DLD1 (cell line): ENCODE measurements around the gene AHI1.
"Not testable (repeated sequence)": the region's sequence is repeated elsewhere in the genome, so short reads cannot be mapped to it uniquely, and the experiment has no call there.

Experiments
- in situ Hi-C: cut with HindIII; loops from 2 replicates; pipeline ENCODE4 v1.10.0; 2017; ENCODE audit warnings: low sequenced_read_pairs

AHI1 gene

DNA sequence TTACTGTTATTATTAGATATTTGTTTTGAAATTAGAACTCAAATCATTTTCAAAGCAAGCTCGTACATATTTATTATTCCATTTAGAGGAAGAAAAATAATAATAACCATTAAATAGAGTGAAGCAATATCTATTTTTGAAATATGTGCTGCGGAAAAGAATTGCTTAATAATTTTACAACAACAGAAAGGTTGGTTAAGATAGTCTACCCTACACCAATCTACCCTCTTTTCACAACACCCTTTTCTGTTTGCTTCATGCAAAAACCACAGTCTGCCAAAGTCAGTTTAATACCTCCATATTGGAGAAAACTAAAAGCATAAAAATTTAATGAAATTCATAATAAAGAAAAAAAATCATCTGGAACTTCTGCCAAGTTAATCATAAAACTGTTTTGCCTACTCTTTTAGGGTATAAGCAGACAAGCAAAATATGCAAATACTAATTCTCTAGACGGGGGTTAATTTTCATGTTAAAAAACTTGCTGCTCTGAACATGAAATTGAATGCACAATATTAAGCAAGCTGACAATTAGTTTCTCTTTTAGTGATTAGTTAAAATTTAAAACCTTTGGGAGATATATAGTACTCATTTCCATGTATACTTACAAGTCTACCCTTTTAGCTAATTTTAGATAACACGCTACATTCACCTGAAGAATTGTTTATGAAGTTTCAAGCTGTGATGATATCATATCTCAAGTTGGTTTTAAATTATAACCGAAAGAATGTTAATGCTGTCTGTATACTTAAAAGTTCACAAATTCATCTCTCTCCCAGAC is 100.2 kb downstream of the AHI1 start:
- in situ Hi-C loops = no loop called here

DNA sequence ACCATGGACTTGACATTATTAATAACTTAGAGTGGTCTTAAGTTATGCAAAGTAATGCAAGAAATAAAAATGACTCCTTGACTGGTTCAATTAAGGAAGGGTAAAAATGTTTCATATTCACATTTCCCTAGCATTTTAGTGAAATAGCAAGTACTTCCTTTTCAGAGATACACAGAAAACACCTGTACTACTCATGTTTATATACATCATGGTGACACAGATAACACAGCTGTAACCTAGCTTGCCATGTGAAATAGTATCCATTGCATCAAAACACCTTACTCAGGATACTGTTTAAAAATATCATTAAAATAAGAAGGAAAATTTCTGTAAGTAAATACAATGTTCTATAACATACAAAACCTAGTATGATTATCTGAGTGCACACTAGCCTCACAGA is 102.4 kb downstream of the AHI1 start:
- in situ Hi-C loops = no loop called here

DNA sequence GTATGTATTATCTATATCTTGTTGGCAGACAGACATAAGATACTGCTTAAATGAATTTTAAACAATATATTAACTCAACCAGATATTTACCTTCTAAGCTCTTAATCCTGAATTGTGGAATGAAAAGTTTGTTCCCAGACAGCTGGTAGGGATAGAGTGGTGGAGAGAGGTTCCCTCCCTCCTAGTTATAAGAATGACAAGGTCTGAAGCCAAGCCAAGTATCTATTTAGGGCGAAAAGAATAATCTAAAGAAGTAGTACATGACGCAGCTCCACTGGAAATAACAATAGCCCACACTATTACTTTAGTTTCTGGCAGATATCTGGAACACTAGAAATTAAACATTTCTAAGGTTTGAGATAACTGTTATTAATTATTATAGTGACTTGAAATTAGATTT is 104.3 kb downstream of the AHI1 start:
- in situ Hi-C loops = no loop called here

DNA sequence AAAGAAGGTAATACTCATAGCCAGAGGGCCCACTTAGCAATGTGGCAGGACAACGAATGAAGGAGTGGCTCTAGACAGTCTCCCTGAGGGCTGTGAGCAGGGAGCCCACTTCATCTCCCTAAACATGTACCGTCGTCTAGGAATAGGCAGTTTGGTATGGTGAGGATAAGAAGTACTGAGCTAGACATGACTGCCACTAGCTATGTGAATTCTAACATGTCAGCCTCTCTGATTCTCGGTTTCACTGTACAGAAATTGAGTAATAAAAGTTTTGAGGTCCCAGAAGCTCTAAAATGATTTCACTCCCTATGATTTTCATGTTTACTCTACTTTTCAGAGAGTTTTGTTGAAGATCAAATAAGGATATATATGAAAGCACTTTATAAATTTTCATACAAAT is 107.1 kb downstream of the AHI1 start:
- in situ Hi-C loops = no loop called here

DNA sequence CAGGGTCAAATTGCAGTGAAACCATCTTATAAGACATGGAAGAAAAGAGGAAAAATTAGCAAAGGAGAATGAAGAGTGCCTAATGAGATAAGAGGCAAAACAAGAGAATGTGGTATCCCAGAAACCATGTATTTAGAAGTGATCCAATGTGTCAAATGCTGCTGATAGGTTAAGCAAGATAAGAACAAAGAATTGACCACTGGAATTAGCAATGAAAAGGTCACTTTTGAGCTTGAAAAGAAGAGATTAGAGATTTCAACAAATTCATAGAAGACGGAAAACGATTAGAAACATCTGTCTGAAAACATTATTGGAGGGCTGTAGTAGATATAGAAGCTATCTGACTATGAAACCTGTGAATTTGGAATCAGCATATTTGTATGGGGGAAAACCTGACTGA is 112.2 kb downstream of the AHI1 start:
- in situ Hi-C loops = no loop called here

DNA sequence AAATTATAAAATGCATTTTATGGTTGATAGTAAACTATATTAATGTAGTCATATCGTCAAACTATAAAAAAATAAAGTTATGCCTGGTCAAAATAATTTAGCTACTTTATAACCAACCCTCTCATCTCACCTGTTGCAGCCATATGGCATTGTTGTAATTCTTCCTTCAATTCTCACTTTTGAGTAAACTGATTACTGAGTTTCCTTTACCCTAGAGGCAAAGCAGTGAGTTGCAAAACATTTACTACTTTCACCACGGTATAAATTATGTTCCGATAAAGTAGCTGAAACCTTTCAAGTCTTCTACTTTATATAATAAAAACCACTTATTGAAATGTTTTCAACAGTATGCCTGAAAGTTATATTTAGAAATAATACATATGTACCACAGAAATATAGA is 113.8 kb downstream of the AHI1 start:
- in situ Hi-C loops = no loop called here

DNA sequence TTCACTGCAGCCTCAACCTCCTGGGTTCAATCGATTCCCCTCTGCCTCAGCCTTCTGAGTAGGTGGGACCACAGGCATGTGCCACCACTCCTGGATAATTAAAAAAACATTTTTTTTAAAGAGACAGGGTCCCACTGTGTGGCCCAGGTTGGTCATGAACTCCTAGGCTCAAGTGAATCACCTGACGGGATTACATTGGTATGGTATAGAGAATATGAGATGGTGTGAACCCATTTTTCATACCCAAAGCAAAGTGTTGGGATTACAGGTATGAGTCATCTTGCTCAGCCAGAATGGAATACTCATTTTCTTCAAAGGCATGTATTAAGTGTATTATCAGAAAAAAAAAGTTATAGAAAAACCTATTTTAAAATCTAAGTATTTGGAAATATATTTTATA is 114.2 kb downstream of the AHI1 start:
- in situ Hi-C loops = no loop called here

DNA sequence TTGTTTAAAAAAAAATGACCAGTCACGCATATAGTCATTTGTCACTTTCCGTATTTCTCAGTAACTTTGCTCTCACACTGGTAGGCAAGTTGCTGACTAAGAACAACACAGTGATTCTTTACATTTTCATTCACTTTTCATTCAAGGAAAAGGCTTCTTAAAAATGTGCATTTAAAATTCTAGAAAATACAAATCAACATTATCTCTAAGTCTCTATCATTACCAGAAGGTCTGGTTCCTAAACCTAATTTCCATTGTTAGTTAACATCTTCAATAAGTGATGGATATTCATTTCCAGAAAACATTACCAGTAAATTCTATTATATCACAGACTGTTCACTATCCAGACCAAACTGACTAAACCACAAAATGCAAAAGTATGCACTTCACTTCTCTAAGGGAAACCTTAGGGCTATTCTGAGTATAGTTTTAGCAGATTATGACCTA is 115.3 kb downstream of the AHI1 start:
- in situ Hi-C loops = no loop called here

DNA sequence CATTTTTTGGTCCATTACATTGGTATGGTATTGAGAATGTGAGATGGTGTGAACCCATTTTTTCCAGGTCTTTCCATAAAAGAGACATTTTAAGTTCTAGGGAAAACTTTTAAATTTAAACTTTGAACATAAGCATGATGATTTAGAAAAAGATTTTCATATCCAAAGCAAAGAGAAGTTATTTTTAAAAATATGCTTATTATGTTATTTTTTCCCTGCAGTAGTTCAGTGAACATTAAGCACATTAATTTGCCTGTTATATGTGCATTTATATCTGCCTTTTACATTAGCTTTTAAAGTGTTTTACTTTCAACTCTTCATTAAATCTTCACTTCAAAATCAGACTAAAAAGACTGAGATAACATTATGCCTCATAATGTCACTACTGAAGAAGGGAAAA is 116.7 kb downstream of the AHI1 start:
- in situ Hi-C loops = no loop called here

DNA sequence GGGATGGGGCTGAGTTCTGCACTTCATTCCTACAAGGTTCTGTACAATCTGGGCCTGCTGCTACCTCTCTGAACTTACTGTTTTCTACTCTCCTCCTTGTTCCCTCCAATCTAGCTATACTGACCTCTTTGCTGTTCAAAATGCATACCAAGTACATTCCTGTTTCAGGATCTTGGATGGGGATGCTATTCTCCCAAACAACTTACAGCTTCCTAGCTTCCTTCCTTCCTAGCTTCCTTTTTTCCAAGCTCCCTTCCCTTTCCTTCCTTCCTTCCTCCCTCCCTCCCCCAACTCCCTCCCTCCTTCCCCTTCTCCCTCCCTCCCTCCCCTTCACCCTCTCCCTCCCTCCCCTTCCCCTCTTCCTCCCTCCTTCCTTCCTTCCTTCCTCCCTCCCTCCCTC is 117.9 kb downstream of the AHI1 start:
- in situ Hi-C loops = no loop called here

DNA sequence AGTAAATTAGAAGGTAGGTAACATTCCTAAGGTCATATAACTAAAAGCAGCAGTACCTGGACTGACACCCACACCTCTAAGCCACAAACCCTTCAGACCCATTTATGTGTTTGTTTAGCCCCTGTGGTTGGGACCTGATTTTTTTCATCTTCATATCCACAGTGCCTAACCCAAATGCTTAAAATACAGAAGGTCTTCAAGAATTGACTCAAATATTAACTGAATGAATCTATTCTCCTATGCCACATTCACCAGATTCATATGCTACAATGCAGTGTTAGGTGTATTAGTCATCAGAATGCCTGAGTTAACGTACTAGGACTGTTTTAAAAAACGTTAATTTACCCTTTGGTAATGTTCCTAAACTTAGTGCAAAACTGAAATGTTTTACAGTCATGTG is 124.8 kb downstream of the AHI1 start:
- in situ Hi-C loops = no loop called here

DNA sequence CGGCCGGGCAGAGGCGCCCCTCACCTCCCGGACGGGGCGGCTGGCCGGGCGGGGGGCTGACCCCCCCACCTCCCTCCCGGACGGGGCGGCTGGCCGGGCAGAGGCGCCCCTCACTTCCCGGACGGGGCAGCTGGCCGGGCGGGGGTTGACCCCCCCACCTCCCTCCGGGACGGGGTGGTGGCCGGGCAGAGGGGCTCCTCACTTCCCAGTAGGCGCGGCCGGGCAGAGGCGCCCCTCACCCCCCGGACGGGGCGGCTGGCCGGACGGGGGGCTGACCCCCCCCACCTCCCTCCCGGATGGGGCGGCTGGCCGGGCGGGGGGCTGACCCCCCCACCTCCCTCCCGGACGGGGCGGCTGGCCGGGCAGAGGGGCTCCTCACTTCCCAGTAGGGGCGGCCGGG is 133.9 kb downstream of the AHI1 start:
- in situ Hi-C loops = not testable (repeated sequence)

DNA sequence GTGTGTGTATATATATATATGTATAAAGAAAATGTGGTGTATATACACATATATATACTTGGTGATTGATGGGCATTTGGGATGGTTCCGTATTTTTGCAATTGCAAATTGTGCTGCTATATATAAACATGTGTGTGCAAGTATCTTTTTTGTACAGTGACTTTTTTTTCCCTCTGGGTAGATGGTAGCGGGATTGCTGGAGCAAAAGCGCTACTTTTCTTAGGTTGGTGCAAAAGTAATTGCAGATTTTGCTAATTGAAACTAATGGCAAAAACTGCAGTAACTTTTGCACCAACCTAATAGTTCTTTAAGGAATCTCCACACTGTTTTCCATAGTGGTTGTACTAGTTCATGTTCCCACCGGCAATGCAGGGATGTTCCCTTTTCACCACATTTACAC is 135.4 kb downstream of the AHI1 start:
- in situ Hi-C loops = no loop called here

DNA sequence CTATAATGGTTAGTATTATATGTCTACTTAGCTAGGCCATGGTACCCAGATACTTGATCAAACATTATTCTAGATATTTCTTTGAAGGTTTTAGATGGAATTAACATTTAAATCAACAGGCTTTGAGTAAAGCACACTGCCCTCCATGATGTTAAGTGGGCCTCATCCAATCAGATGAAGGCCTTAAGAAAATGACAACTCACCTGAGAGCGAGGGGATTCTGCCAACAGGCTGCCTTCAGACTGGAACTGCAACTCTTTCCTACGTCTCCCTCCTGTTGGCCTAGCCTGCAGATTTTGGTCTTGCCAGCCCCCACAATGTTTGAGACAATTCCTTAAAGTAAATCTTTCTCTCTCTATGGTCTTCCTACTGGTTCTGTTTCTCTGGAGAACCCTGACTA is 137.3 kb downstream of the AHI1 start:
- in situ Hi-C loops = no loop called here

DNA sequence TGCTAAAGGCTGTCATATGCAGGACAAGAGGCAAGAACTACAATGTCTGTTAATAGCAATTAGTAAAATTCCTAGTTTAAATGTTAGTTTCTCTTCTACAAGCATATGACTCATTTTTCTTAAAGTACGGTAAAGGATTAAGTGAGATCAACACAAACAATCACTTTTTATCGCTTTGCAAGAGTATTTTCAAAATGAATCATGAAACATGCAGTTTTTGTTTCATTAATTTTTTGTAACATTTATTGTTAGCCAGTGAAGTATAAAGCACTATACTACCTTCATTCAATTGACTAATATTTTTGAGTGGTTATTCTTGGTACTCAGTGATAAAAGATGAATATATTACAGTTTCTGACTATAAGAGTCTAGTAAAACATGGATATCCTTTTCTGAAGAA is 138.6 kb downstream of the AHI1 start:
- in situ Hi-C loops = no loop called here

DNA sequence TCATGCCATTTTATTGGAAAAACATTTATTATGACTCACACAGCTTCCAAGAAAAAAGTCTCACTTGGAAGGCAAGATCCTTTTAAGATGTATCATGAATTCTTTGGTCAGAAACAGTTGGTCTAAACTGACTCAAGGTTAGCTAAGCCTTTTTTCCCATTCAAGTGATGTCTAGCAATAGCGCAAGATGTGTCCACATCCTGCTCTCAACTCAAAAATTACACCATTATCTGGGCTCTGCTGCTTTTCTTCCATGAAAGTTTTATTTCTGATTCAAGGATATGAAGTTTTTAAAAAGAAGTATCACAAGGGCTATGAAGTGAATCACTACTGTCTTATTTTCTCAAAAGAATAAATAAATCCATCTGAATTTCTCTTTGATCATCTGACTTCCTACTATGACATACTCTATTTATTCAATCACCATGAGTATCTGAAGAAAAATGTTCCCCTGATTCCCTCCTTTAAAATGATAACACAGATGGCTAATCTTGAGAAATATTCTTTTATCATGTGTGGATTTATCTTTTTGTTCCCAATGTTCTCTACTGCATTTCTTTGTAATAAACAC is 139.2 kb downstream of the AHI1 start:
- in situ Hi-C loops = no loop called here

DNA sequence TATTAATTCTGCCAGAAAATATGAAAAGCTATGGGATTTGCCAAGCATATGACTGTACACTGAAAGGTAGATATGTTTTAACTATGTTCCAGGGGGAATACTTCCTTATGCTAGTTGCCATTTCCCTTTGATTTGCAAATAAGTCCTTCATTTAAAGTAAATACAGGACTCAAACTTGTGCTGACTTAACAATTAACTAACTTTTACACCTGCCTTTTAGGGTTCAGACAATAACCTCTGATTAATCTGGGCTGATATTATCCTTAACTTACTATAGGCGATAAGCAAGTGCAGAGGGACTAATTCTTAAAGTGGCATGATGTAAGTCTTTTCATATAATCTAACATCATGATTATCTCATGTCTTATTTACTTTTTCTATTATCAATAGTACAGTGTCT is 143.1 kb downstream of the AHI1 start:
- in situ Hi-C loops = no loop called here

DNA sequence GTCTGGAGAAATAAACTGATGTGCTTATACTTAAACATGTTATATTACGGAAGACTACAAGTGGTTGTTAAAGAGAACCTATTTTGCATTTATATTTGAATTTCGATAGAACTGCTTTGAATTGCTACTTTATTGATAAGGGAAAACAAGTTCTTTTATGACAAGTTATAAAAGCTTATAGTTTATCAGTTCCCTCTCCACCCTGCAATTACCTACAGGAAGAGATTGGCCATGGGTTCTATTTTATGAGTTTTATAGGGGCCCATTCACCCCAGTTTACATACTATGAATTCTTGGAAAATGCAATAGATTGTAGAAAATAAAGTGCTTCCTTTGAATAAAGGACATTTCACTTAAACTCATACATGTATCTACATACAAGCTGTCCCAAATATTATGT is 144.4 kb downstream of the AHI1 start:
- in situ Hi-C loops = no loop called here

DNA sequence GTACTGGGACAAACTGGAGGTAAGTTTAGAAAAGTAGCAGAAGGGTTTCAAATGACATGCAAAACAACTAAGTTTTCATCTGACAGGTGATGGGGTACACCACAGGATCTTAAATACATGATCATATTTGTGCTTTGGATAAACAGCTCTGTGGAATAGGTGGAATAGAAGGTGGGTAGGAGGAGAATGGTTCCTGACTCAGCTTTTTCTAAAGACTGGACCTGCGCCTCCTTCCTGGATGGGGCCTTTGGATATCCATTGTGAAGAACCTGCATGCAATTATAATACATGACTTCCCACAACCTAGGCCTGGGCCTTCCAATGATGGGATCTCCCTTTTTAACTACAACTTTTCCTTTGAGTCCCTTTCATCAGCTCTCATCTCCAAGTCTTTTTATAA is 145.9 kb downstream of the AHI1 start:
- in situ Hi-C loops = no loop called here

DNA sequence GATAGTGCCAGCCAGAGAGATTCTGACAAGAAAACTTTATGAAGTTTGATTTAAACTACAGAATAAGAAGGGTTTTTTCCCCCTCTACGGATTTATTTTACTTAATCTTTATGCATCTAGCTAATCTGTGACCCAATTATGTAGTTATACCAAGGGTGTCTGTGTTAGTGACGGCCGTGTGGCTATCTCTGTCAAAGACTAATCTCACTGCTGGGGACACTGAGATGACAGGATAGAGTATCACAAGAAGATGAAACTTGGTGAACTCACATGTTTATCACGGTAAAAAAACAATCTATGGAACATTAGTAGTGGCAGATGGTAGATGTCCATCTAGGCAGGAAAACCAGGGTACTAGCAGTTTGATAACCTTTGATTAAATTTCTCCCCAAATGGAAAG is 149.7 kb downstream of the AHI1 start:
- in situ Hi-C loops = no loop called here

DNA sequence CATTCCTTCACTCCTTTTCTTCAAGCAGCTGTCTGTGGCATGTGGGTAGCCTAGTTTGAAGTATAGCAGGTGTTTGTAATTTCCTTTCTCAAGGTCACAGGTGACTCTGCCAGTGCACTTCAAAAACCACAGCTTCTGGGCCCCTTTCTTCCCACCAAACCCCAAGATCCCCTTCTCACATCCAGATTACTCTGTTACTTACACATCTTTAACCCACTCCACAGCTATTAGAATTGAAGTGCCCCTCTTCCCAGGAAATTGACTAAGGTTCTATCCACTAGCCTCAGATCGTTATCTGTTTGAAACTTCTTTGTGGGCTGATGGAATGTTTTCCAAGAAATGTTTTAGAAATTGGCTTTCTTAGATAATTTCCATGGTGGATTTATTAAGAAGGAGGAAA is 150.8 kb downstream of the AHI1 start:
- in situ Hi-C loops = no loop called here

DNA sequence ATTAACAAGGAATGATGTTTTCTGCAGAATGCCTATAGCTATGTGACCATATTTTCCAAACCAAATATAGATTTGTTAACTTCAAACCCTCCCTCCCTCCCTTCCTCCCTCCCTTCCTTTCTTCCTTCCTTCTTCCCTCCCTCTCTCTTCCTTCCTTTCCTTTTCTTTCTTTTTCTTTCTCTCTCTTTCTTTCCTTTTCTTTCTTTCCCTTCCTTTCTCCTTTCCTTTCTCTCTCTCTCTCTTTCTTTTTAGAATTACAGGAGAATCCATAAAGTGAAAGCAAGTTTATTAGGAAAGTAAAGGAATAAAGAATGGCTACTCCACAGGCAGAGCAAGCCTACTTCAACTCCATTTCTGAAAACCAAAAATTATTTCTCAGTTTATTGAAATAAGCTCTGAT is 153.0 kb downstream of the AHI1 start:
- in situ Hi-C loops = no loop called here

DNA sequence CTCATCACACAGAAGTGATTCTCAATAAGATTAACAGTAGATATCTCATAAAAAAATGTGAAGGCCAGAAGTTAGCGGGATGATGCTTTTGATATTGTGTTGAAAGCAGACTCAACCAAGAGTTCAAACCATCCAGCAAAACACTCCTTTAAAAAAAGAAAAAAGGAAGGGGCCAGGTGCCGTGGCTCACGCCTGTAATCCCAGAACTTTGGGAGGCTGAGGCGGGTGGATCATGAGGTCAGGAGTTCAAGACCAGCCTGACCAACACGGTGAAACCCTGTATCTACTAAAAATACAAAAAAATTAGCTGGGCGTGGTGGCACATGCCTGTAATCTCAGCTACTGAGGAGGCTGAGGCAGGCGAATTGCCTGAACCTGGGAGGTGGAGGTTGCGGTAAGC is 157.6 kb downstream of the AHI1 start:
- in situ Hi-C loops = not testable (repeated sequence)
